Kidney epithelial cell (primary cell): ENCODE data around the gene KRTAP9-6. TPM values are rescaled to one million over a fixed set of nuclear protein-coding genes. Genes with fewer than 3 reads are reported as not detected.

ENCODE experiments used
- DNase-seq: peaks from one replicate; pipeline ENCODE4 v3.0.0-alpha.2; 2010; ENCODE audit warnings: low read depth
- H3K27me3 ChIP-seq: 2 replicates; pipeline ENCODE4 v1.6.0; 2011; ENCODE audit warnings: low read length; ENCODE audit not compliant: control insufficient read depth, insufficient read depth
- H3K36me3 ChIP-seq: 2 replicates; pipeline ENCODE4 v1.5.1; 2011; ENCODE audit warnings: low read length; ENCODE audit not compliant: control insufficient read depth, insufficient read depth
- H3K4me3 ChIP-seq: 2 replicates; pipeline ENCODE4 v1.5.1; 2011; ENCODE audit warnings: low read depth, mild to moderate bottlenecking, control low read depth, low read length
- total RNA-seq: library from RNA; depleted of rRNA; stranded (reverse); fragments of >200 nt; gene quantifications from 2 replicates; pipeline ENCODE4 v1.2.3, GENCODE V29; 2015
- TF ChIP-seq, protein P1 (sequence below): IDR thresholded peaks from 2 replicates; pipeline ENCODE4 v1.5.1; 2011; ENCODE audit warnings: mild to moderate bottlenecking, moderate library complexity, low read length, control low read depth, inconsistent platforms; ENCODE audit not compliant: insufficient read depth, poor library complexity, severe bottlenecking

The KRTAP9-6 gene
- total RNA-seq, 1 donor from 2014 or later = not detected

DNA sequence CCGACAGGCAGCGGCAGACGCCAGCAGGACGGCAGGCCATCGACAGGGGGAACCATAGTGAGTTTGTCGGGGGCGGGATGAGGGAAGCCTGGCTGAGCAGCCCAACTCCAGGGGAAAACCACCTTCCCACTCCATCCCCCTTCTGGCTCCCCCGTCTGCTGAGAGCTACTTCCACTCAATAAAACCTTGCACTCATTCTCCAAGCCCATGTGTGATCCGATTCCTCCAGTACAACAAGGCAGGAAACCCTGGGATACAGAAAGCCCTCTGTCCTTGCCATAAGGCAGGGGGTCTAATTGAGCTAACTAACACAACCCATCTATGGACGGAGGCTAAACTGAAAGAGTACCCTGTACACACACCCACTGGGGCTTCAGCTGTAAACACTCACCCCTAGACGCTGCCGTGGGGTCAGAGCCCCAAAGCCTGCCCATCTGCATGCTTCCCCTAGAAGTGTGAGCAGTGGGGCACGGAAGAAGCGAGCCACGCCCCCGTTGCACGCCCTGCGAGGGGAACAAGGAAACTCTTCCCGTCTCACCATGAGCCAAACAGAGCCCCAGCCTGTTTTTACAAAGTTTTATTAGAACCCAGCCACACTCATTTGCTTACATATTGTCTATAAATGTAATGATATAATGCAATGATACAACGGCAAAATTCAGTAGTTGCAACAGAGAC, 33.4 kb downstream of the KRTAP9-6 start:
- TF ChIP-seq, protein P1, sequence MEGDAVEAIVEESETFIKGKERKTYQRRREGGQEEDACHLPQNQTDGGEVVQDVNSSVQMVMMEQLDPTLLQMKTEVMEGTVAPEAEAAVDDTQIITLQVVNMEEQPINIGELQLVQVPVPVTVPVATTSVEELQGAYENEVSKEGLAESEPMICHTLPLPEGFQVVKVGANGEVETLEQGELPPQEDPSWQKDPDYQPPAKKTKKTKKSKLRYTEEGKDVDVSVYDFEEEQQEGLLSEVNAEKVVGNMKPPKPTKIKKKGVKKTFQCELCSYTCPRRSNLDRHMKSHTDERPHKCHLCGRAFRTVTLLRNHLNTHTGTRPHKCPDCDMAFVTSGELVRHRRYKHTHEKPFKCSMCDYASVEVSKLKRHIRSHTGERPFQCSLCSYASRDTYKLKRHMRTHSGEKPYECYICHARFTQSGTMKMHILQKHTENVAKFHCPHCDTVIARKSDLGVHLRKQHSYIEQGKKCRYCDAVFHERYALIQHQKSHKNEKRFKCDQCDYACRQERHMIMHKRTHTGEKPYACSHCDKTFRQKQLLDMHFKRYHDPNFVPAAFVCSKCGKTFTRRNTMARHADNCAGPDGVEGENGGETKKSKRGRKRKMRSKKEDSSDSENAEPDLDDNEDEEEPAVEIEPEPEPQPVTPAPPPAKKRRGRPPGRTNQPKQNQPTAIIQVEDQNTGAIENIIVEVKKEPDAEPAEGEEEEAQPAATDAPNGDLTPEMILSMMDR = no peak
- DNase-seq = no peak

DNA sequence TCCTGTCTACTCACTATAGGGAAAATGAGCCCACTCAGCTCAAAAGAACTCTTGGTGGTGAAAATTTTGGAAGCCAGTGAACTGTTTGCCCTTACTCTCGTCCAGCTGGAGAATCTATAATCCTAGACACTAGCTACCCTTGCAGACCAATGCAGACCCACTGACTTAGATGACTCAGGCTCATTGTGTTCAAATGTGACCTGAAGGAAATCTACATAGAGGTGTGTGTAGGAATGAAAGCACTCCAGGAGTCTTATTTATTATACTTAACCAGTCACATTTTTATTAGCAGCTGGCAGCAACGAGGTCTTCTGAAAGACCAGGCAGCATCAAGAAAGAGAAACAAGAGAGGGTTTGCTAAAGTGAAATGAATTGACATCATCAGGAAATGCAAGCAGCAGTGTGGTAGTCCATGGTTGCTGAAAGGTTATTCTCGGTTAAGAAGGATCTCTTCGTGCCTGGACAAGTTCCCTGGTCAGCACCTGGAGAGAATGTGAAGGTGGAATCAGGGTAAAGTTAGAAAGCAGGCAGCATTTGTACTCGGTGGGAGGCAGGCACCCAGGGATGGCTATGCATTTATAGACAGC, 36.1 kb downstream of the KRTAP9-6 start:
- H3K4me3 ChIP-seq = no peak overlapping the region
- TF ChIP-seq, protein P1 = no peak

More for the DNA sequence above, 33.4 kb downstream of the KRTAP9-6 start:
- no peaks in the 10 kb centered on the region for H3K27me3 ChIP-seq
- no peaks in the 10 kb centered on the region for H3K36me3 ChIP-seq
- H3K4me3 ChIP-seq = no peak overlapping the region

DNA sequence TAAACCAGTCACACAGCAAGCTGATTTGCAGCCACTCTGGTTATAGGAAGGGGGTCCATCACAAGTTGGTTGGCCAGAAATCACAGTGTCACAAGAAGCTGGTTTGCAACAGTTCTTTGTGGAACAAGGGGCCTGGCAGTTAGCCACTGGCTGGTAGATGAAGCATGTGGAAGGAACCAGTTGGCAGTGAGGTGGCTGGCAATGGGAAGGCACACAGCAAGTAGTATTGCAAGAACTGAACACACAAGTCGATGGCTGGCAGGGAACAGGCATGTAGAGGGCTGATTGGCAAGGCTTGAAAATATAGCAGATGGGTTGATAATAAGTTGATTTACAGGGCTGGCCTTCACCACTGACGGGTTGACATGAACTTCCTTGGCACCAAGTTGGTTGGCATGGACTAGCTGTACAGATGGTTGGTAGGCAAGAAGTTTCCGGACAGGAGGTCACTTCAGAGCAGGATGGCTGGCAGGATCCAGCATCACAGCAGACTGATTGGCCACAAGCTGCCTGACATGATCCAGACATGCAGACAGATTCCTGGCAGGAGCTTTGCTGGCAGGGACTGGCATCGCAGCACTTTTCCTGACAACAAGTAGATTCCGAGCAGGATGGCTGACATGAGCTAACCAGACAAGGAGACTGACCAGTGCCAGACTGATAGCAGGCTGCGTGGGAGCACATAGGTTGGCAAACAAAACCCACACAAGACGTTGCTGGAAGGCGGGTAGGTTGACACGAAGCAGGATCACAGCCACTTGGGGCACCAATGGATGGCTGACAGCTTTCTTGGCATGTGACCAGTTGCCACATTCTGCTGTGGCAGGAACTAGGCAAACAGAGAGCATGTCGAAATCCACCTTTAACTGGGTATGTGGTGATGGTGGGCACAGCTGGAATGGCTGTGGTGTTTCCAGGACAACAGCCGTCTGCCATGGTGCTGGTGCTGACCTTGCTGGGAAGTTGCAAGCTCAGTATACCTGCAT, 37.0 kb downstream of the KRTAP9-6 start, which contains the start of gene KRTAP29-1:
Gene KRTAP29-1 (minus strand): TSS at position 936 of the 986 bp plus-strand sequence. CDS start 0 bp downstream, at position 936.
- Histone ChIP-seq H3K36me3 (no peaks in the 10 kb centered on the region), H3K27me3 (no peaks in the 10 kb centered on the region), H3K4me3 (no peak within 1 kb of the TSS)
- no peak for DNase-seq
- TF ChIP-seq, protein P1 = no peak

More for the DNA sequence above, 36.1 kb downstream of the KRTAP9-6 start:
- Histone ChIP-seq H3K36me3 (no peaks in the 10 kb centered on the region), H3K27me3 (no peaks in the 10 kb centered on the region)
- no peak for DNase-seq

DNA sequence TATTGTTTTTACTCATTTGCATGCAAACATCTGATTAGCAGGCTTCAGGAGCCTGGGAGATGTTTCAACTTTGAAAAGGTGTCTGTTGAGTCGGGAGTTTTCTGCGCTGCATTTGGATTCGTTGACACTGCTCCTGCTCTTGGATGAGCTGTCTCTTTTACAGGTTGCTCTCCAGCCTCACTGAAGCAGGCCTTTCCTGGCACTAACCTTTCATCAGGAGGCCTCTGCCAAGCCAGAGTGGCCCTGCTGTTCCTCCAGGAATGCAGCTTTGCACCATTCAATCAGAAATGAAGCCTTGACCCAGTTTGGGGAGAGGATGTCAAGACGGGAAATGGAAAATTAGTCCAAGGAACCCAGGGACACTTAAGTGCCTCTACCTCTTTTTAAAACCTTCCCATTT, 37.8 kb downstream of the KRTAP9-6 start:
- TF ChIP-seq, protein P1 = no peak
- Histone ChIP-seq H3K4me3 (no peak overlapping the region), H3K36me3 (no peaks in the 10 kb centered on the region), H3K27me3 (no peaks in the 10 kb centered on the region)
- DNase-seq = no peak

DNA sequence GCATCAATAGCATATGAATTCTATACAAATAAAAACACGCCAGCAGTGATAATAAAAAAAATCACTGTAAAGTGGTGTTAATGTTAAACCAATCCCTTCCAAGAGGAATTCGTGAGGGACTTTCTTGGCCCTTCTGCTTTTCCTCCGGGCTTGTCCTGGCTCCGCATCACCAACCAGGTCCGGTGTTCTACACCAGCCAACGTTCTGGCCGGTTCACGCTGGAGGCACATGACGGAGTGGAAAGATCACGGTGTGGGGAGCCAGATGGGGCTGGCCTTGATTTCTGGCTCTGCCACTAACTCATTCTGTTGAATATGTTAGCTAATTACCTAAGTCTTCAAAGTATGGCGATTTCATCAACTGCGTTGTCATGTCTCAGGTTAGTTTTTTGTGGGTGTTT, 38.9 kb downstream of the KRTAP9-6 start:
- Histone ChIP-seq H3K27me3 (no peaks in the 10 kb centered on the region), H3K36me3 (no peaks in the 10 kb centered on the region), H3K4me3 (no peak overlapping the region)
- TF ChIP-seq, protein P1 = no peak
- DNase-seq = no peak
